ENCODE data around the gene EYS. TPM values are rescaled to one million over a fixed set of nuclear protein-coding genes. Genes with fewer than 3 reads are reported as not detected.
"Not testable (repeated sequence)": the region's sequence is repeated elsewhere in the genome, so short reads cannot be mapped to it uniquely, and the experiment has no call there.

The EYS gene
- total RNA-seq, 3 donors from 2014 or later, result 0.16 to 0.61 (median 0.60) TPM

DNA sequence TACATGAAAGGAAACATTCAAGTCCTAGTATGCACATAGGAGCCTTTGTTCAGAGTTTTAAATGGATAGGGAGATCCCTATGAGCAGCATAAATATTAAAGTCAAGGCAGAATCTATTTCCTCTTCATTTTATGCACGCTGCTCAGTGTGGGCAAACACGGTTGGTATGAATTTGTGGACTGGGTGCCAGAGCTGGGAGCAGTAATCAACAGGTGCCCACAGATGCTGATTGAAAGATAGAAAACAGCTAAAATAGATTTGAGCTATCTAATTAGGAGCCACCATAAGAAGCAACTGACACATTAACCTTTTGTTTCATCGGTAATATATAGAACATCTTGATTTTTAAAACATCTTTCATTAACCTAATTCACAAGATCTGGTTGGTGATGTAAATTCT lies 175.5 kb downstream of the EYS start:
- Histone ChIP-seq H3K9me3 (no peaks in the 10 kb centered on the region), H3K4me1 (ENCODE audit: low read depth) (no peaks in the 10 kb centered on the region), H3K36me3 (ENCODE audit: low read depth) (no peaks in the 10 kb centered on the region), H3K4me3 (no peak overlapping the region)
- DNase-seq (no peak), ATAC-seq (no peak)
- TF ChIP-seq, protein P1, sequence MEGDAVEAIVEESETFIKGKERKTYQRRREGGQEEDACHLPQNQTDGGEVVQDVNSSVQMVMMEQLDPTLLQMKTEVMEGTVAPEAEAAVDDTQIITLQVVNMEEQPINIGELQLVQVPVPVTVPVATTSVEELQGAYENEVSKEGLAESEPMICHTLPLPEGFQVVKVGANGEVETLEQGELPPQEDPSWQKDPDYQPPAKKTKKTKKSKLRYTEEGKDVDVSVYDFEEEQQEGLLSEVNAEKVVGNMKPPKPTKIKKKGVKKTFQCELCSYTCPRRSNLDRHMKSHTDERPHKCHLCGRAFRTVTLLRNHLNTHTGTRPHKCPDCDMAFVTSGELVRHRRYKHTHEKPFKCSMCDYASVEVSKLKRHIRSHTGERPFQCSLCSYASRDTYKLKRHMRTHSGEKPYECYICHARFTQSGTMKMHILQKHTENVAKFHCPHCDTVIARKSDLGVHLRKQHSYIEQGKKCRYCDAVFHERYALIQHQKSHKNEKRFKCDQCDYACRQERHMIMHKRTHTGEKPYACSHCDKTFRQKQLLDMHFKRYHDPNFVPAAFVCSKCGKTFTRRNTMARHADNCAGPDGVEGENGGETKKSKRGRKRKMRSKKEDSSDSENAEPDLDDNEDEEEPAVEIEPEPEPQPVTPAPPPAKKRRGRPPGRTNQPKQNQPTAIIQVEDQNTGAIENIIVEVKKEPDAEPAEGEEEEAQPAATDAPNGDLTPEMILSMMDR (IDR thresholded peaks at IDR 0.05), result no peak
- intact Hi-C loops (cut with DNase I, micrococcal nuclease), result no loop called here

DNA sequence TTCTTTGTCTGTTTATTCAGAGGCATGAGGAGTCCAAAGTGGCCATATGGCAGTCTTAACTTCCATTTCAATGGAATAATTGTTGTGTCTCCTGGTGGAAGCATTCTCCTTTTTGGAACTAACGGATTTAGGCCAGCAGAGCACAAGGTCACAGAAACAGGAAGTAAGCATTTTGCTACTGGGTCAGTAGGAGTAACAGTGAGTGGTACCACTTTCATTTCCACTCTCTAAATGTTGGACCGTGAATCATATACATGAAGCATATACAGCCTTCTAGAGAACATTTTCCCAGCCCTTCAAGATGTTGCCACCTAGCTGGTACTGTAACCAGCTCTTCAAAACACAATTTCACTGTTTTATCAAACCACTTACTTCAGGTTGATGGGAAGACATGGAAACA lies 182.8 kb downstream of the EYS start:
- Histone ChIP-seq H3K9me3 (no peaks in the 10 kb centered on the region), H3K36me3 (ENCODE audit: low read depth) (no peaks in the 10 kb centered on the region), H3K4me1 (ENCODE audit: low read depth) (no peaks in the 10 kb centered on the region), H3K4me3 (no peak overlapping the region)
- TF ChIP-seq, protein P1 (IDR thresholded peaks at IDR 0.05), result no peak
- intact Hi-C loops (cut with DNase I, micrococcal nuclease), result no loop called here
- no peak for ATAC-seq
- no peak for DNase-seq

DNA sequence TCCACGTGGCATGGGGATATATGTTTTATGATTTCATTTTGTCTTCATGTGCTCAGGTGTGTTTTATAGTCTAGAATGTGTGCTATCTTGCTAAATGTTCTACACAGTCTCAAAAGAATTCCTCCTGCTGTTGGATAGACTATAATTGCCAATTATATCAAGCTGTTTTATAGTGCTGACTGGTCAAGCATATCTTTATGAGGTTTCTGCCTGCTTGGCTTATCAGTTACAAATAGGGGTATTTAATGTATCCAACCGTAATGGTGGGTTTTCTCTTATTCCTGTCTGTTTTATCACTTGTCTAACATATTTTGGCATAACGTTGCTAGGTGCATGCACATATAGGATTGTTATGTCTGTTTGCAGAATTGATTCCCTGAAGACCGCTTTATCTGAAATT lies 201.3 kb downstream of the EYS start:
- no peak for ATAC-seq
- TF ChIP-seq, protein P1 (IDR thresholded peaks at IDR 0.05), result no peak
- Histone ChIP-seq H3K36me3 (ENCODE audit: low read depth) (no peaks in the 10 kb centered on the region), H3K9me3 (no peaks in the 10 kb centered on the region), H3K4me1 (ENCODE audit: low read depth) (no peaks in the 10 kb centered on the region), H3K4me3 (no peak overlapping the region)
- intact Hi-C loops (cut with DNase I, micrococcal nuclease), result no loop called here
- no peak for DNase-seq

DNA sequence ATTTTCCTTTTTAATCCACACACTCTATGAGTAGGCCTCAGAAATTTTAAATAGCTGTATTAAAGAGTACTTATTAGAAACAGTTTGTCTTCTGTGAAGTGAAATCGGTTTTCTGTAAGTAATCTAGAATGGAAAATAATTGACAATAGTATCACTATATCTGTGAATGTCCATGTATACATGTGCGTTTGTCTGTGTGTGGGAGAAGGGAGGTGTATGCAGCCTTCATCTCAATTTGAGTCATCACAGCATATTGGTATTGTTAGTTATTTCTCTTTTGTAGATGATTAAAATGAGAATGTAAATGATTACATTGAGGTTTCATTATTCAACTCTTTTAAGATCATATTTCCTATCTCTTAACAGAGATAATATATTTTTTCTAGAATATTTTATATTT lies 206.0 kb downstream of the EYS start:
- no peak for DNase-seq
- TF ChIP-seq, protein P1 (IDR thresholded peaks at IDR 0.05), result no peak
- no peaks in the 10 kb centered on the region for H3K4me1 ChIP-seq (ENCODE audit: low read depth)
- no peak for ATAC-seq
- no peak overlapping the region for H3K4me3 ChIP-seq
- H3K9me3 ChIP-seq, result no peaks in the 10 kb centered on the region
- H3K36me3 ChIP-seq (ENCODE audit: low read depth), result no peaks in the 10 kb centered on the region
- intact Hi-C loops (cut with DNase I, micrococcal nuclease), result no loop called here

DNA sequence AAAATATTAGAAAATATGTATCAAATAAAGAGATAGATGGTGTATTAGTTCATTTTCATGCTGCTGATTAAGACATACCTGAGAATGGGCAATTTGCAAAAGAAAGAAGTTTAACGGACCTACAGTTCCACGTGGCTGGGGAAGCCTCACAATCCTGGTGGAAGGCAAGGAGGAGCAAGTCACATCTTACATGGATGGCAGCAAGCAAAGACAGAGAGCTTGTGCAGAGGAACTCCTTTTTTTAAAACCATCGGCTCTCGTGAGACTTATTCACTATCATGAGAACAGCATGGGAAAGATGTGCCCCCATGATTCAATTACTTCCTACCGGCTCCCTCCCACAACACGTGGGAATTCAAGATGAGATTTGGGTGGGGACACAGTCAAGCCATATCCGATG lies 223.4 kb downstream of the EYS start:
- H3K36me3 ChIP-seq (ENCODE audit: low read depth); intact Hi-C loops (cut with DNase I, micrococcal nuclease); H3K9me3 ChIP-seq; ATAC-seq; DNase-seq; H3K4me1 ChIP-seq (ENCODE audit: low read depth); H3K4me3 ChIP-seq: not testable (repeated sequence)

DNA sequence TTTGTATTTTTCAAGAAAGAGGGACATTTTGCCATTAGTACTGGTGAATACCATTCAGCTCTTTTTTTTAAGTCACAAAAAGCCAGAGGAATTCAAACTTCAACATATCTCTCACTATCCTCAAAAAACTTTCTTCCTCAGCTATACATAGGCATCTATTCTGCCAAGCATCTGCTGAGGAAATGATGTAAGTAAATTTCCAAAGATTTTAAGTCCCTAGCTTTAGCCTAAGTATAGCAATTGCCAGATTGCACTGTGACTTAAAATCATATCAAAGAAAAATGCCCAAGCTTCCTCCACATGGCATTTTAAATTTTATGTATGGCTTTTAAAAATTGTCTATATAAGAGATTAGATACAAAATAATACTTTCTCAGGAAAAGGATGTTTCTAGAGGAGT lies 237.4 kb downstream of the EYS start:
- Histone ChIP-seq H3K9me3 (no peaks in the 10 kb centered on the region), H3K4me3 (no peak overlapping the region), H3K4me1 (ENCODE audit: low read depth) (no peaks in the 10 kb centered on the region), H3K36me3 (ENCODE audit: low read depth) (no peaks in the 10 kb centered on the region)
- TF ChIP-seq, protein P1 (IDR thresholded peaks at IDR 0.05), result no peak
- intact Hi-C loops (cut with DNase I, micrococcal nuclease), result no loop called here
- DNase-seq, result no peak
- ATAC-seq, result no peak

Data from mucosa of descending colon (tissue), 3 donors.